22Rv1 (cell line): ENCODE results near the gene SVIP.

Experiments used
- ZFX ChIP-seq: fragments of 450-650 bp; IDR thresholded peaks from 2 replicates; pipeline ENCODE4 v1.6.1; 2017; ENCODE audit warnings: antibody characterized with exemption, borderline replicate concordance
- TF ChIP-seq, protein P1 (sequence below): fragments of 450-650 bp; IDR thresholded peaks from 2 replicates; pipeline ENCODE4 v1.5.1; 2017; ENCODE audit warnings: mild to moderate bottlenecking

DNA sequence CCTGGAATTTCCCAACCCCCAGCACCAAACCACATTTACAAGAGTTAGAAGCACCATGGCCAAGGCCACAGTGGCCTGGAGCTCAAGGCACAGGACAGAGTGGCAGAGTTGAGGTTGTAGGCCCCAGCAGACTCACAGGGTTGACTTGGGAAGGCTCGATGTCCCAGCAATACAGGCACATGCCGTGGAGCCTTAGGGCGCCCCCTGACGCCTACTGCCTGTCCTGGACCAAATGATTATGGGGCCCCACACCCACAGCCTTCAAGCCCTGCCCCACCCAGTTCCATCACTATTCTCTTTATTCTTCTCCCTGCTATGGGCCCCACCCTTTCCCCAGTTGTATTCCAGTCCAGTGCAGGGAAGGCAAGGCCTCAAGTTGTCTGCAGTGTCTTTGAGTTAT, 30.6 kb upstream of the SVIP start, which contains the start of gene CCDC179:
- TF ChIP-seq, protein P1, sequence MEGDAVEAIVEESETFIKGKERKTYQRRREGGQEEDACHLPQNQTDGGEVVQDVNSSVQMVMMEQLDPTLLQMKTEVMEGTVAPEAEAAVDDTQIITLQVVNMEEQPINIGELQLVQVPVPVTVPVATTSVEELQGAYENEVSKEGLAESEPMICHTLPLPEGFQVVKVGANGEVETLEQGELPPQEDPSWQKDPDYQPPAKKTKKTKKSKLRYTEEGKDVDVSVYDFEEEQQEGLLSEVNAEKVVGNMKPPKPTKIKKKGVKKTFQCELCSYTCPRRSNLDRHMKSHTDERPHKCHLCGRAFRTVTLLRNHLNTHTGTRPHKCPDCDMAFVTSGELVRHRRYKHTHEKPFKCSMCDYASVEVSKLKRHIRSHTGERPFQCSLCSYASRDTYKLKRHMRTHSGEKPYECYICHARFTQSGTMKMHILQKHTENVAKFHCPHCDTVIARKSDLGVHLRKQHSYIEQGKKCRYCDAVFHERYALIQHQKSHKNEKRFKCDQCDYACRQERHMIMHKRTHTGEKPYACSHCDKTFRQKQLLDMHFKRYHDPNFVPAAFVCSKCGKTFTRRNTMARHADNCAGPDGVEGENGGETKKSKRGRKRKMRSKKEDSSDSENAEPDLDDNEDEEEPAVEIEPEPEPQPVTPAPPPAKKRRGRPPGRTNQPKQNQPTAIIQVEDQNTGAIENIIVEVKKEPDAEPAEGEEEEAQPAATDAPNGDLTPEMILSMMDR = no peak
- no peak for TF ChIP-seq ZFX
